ENCODE results near the gene PPP2R2C.

DNA sequence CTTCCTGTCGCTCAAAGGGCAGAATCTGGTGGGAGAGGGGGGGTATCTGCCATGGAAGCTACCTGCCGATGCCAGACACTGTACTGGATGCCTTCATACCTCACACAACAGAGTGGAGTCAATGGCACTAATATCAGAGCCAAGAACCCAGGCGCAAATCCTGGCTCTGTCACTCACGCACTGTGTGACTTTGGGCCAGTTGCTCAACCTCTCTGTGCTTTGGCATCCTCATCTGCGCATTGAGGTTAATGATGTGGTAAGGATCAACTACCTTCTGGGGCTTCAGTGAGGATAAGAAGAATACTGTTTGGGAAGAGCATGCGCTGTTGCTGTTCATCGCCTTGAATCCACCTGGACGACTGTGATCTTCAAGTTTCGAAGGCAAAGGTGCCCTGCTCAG is 70.6 kb downstream of the PPP2R2C start:
- TF ChIP-seq CTCF (IDR thresholded peaks at IDR 0.05): no peak
- no peak for TF ChIP-seq POLR2AphosphoS5 (IDR thresholded peaks at IDR 0.05; ENCODE audit: low read depth, low read length)
- no peak for TF ChIP-seq TCF7L2 (IDR thresholded peaks at IDR 0.05; ENCODE audit: low read depth, low read length)
- no peak for TF ChIP-seq REST (IDR thresholded peaks at IDR 0.05; ENCODE audit: insufficient read depth in 1 of 2, low read depth in 2 of 2, low read length in 1 of 2)
